A673 (cell line): ENCODE results near the gene LCE3C. TPM values are rescaled to one million over a fixed set of nuclear protein-coding genes. Genes with fewer than 3 reads are reported as not detected.

ENCODE experiments used
- BruUV-seq: library from RNA; stranded (reverse); fragments of 400-500 nt; replicated peaks from 2 replicates; lab custom pipeline; 2021; lab: Mats Ljungman, UMichigan
- CTCF ChIA-PET: fragments of 300-600 bp; sonication (Branson Sonifier 250); formaldehyde crosslinking; loops from one replicate; lab custom pipeline; 2022; ENCODE audit warnings: antibody characterized with exemption; lab: Charles Lee
- POLR2A ChIA-PET: fragments of 300-600 bp; sonication (Branson Sonifier 250); formaldehyde crosslinking; loops from one replicate; lab custom pipeline; 2022; ENCODE audit warnings: antibody characterized with exemption; ENCODE audit not compliant: low non-redundant PET; lab: Charles Lee
- DNase-seq: peaks from one replicate; pipeline ENCODE4 v3.0.0-alpha.2; 2015; ENCODE audit warnings: low spot score
- H3K27ac ChIP-seq: fragments of 200-600 bp; sonication (generic); 2 replicates; pipeline ENCODE4 v1.5.1; 2016; ENCODE audit warnings: mixed run types, low read depth, mild to moderate bottlenecking, mixed read lengths, antibody characterized with exemption, low read length; ENCODE audit not compliant: poor library complexity, severe bottlenecking
- H3K27me3 ChIP-seq: fragments of 200-600 bp; sonication (generic); replicated peaks from 2 replicates; pipeline ENCODE4 v1.6.1; 2017; ENCODE audit warnings: mixed run types, low read depth, mild to moderate bottlenecking, mixed read lengths, antibody characterized with exemption, low read length; ENCODE audit not compliant: insufficient read depth, poor library complexity
- H3K36me3 ChIP-seq: fragments of 200-600 bp; sonication (generic); 2 replicates; pipeline ENCODE4 v1.6.1; 2016; ENCODE audit warnings: mixed run types, mild to moderate bottlenecking, mixed read lengths, antibody characterized with exemption, low read length; ENCODE audit not compliant: insufficient read depth, poor library complexity, severe bottlenecking
- H3K4me1 ChIP-seq: fragments of 200-600 bp; sonication (generic); 2 replicates; pipeline ENCODE4 v1.6.1; 2017; ENCODE audit warnings: mixed run types, mild to moderate bottlenecking, mixed read lengths, antibody characterized with exemption, low read length; ENCODE audit not compliant: insufficient read depth, poor library complexity, severe bottlenecking
- H3K4me3 ChIP-seq: fragments of 200-600 bp; sonication (generic); 2 replicates; pipeline ENCODE4 v1.5.1; 2016; ENCODE audit warnings: low read depth, mixed run types, mild to moderate bottlenecking, mixed read lengths, low read length; ENCODE audit not compliant: poor library complexity, severe bottlenecking
- H3K9me3 ChIP-seq: fragments of 200-600 bp; sonication (generic); 2 replicates; pipeline ENCODE4 v1.6.1; 2016; ENCODE audit warnings: mixed run types, low read depth, mild to moderate bottlenecking, mixed read lengths, antibody characterized with exemption, low read length; ENCODE audit not compliant: poor library complexity, severe bottlenecking
- EZH2 ChIP-seq: fragments of 200-600 bp; sonication (generic); IDR thresholded peaks from 2 replicates; pipeline ENCODE4 v1.6.1; 2017; ENCODE audit warnings: borderline replicate concordance, low read depth, mild to moderate bottlenecking, mixed read lengths, antibody characterized with exemption, low read length; ENCODE audit not compliant: poor library complexity, severe bottlenecking
- intact Hi-C: fragments of 100-400 bp; cut with micrococcal nuclease; formaldehyde crosslinking; loops from one replicate; pipeline ENCODE4 v1.10.0; 2022; ENCODE audit not compliant: unreplicated experiment
- total RNA-seq: library from RNA; stranded (reverse); gene quantifications from 2 replicates; pipeline ENCODE4 v1.2.3, GENCODE V29; 2021
- TF ChIP-seq, protein P1 (sequence below): fragments of 300-800, 200-600 bp; sonication (generic); conservative IDR thresholded peaks from 2 replicates; pipeline ENCODE4 v1.5.1; 2017; ENCODE audit warnings: low read depth, mild to moderate bottlenecking, antibody characterized with exemption, low read length, moderate library complexity, mixed read lengths

LCE3C gene
- total RNA-seq, 1 experiment from 2014 or later, result not detected

GRCh38 chr1:152640351-152640750, 40.3 kb downstream of the LCE3C start:
- CTCF ChIA-PET, result no interaction called here
- BruUV-seq, result no TSS peak

DNA sequence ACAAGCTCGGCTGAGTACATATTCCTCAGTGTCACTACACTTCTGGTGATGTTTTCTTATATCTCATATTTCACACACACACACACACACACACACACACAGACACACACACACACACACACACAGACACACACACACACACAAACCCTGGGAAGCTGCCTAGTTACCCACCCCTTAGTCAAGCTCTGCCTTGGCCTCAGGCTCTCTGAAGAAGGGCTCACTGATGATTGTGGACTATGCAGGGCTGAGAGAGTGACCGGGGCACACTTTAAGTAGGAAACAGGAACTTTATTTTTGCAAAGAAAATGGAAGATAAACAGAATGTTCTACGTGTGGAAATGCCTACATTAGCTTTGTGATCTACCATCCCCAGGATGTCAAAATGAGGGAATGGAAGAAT, 43.9 kb downstream of the LCE3C start:
- Histone ChIP-seq H3K9me3 (no peaks in the 10 kb centered on the region), H3K36me3 (no peaks in the 10 kb centered on the region), H3K4me1 (no peaks in the 10 kb centered on the region), H3K4me3 (no peak overlapping the region), H3K27me3 (peaks cover 8% of the 10 kb centered on the region), H3K27ac (no peak overlapping the region)
- ChIA-PET POLR2A (no interaction called here), CTCF (no interaction called here)
- TF ChIP-seq EZH2, result no peak
- TF ChIP-seq, protein P1, sequence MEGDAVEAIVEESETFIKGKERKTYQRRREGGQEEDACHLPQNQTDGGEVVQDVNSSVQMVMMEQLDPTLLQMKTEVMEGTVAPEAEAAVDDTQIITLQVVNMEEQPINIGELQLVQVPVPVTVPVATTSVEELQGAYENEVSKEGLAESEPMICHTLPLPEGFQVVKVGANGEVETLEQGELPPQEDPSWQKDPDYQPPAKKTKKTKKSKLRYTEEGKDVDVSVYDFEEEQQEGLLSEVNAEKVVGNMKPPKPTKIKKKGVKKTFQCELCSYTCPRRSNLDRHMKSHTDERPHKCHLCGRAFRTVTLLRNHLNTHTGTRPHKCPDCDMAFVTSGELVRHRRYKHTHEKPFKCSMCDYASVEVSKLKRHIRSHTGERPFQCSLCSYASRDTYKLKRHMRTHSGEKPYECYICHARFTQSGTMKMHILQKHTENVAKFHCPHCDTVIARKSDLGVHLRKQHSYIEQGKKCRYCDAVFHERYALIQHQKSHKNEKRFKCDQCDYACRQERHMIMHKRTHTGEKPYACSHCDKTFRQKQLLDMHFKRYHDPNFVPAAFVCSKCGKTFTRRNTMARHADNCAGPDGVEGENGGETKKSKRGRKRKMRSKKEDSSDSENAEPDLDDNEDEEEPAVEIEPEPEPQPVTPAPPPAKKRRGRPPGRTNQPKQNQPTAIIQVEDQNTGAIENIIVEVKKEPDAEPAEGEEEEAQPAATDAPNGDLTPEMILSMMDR, result no peak
- intact Hi-C loops, result no loop called here
- no peak for DNase-seq
- no TSS peak for BruUV-seq

More at GRCh38 chr1:152640351-152640750, 40.3 kb downstream of the LCE3C start:
- no peak for DNase-seq
- Histone ChIP-seq H3K27ac (no peak overlapping the region), H3K36me3 (no peaks in the 10 kb centered on the region), H3K4me1 (no peaks in the 10 kb centered on the region), H3K9me3 (no peaks in the 10 kb centered on the region), H3K4me3 (no peak overlapping the region), H3K27me3 (no peaks in the 10 kb centered on the region)
- TF ChIP-seq, protein P1, result no peak
- intact Hi-C loops, result no loop called here
- POLR2A ChIA-PET, result no interaction called here

GRCh38 chr1:152645146-152645545, 45.1 kb downstream of the LCE3C start:
- H3K36me3 ChIP-seq, result no peaks in the 10 kb centered on the region
- no peak overlapping the region for H3K4me3 ChIP-seq
- peaks cover 8% of the 10 kb centered on the region for H3K27me3 ChIP-seq
- intact Hi-C loops, result no loop called here
- TF ChIP-seq EZH2, result no peak
- TF ChIP-seq, protein P1, result no peak
- DNase-seq, result no peak
- ChIA-PET POLR2A (no interaction called here), CTCF (no interaction called here)
- H3K27ac ChIP-seq, result no peak overlapping the region
- BruUV-seq, result no TSS peak
- H3K9me3 ChIP-seq, result no peaks in the 10 kb centered on the region
- H3K4me1 ChIP-seq, result no peaks in the 10 kb centered on the region
